ENCODE results near the gene MTMR3. TPM values are rescaled to one million over a fixed set of nuclear protein-coding genes. Genes with fewer than 3 reads are reported as not detected.

Gene MTMR3
- total RNA-seq, 3 donors from 2014 or later = 57.0 to 90.0 (median 67.2) TPM

- Histone ChIP-seq H3K27me3 (no peaks in the 10 kb centered on the region), H3K4me1 (peaks cover 9 to 22% of the 10 kb centered on the region in 2 donors), H3K4me3 (no peak overlapping the region), H3K9me3 (no peaks in the 10 kb centered on the region), H3K36me3 (no peaks in the 10 kb centered on the region), H3K27ac (peak overlapping the region; percentile 34 to 74)
- intact Hi-C loops (cut with DNase I; ENCODE audit: low total_unique reads) = no loop called here
- TF ChIP-seq CTCF (IDR thresholded peaks at IDR 0.05) = no peak
- no peak for TF ChIP-seq POLR2A (IDR thresholded peaks at IDR 0.05)
- TF ChIP-seq POLR2AphosphoS5 (IDR thresholded peaks at IDR 0.05) = no peak
- DNase-seq (ENCODE audit: low spot score in 2 of 2) = no peak
These were observed 31.2 kb downstream of the MTMR3 start for GRCh38 chr22:29914165-29914564.

GRCh38 chr22:29914991-29915533 is 32.1 kb downstream of the MTMR3 start:
- peak overlapping the region; percentile 19 to 34 for H3K27ac ChIP-seq
- no peaks in the 10 kb centered on the region for H3K36me3 ChIP-seq
- H3K4me1 ChIP-seq = peaks cover 9 to 22% of the 10 kb centered on the region in 2 donors
- H3K27me3 ChIP-seq = no peaks in the 10 kb centered on the region
- intact Hi-C loops (cut with DNase I; ENCODE audit: low total_unique reads) = no loop called here
- no peak for DNase-seq (ENCODE audit: low spot score in 2 of 2)
- TF ChIP-seq POLR2A (IDR thresholded peaks at IDR 0.05) = no peak
- no peak for TF ChIP-seq POLR2AphosphoS5 (IDR thresholded peaks at IDR 0.05)
- TF ChIP-seq CTCF (IDR thresholded peaks at IDR 0.05) = no peak
- no peak overlapping the region for H3K4me3 ChIP-seq
- H3K9me3 ChIP-seq = no peaks in the 10 kb centered on the region

- DNase-seq (ENCODE audit: low spot score in 2 of 2) = no peak
- Histone ChIP-seq H3K4me1 (peaks cover 9 to 22% of the 10 kb centered on the region in 2 donors), H3K4me3 (no peak overlapping the region), H3K9me3 (no peaks in the 10 kb centered on the region), H3K27ac (peak overlapping the region in 1 of 2 donors; percentile 48), H3K36me3 (no peaks in the 10 kb centered on the region), H3K27me3 (no peaks in the 10 kb centered on the region)
- no peak for TF ChIP-seq POLR2AphosphoS5 (IDR thresholded peaks at IDR 0.05)
- TF ChIP-seq POLR2A (IDR thresholded peaks at IDR 0.05) = no peak
- no peak for TF ChIP-seq CTCF (IDR thresholded peaks at IDR 0.05)
- intact Hi-C loops (cut with DNase I; ENCODE audit: low total_unique reads) = no loop called here
These were observed 33.1 kb downstream of the MTMR3 start for GRCh38 chr22:29916007-29916544.

DNA sequence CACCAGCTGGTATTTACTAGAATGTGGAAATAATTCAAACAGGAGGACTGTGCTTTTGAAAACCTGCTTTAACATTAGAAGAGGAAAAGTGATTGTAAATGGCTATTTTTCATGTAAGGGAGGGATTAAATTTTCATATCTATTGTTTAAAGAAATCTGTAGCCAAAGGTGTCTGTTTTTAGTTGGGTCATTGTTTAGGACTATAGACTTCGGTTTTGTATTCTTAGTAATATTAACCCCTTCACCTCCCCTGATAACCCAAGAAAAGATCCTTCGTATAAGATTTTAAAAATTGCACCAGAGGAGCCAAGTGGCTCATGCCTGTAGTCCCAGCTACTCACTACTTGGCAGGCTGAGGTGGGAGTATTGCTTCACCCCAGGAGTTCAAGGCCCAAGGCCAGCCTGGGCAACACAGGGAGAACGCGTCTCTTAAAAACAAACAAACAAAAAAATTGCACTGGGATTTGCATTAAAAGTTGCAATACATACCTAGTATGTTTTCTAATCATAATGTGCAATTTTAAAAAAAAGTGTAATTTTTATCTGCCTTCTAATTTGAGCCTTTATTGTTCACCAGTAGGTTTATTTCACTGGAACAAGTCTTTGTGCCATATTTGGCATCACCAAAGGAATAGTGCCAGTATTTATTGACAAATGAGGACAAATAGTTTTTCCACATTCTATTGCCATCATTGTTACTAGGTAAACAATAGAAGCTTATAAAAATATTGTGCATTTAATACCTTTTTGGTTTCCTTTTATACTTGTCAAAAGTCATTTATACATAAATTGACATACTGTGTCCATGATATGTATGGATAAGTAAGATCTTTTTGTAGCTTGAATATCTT is 34.3 kb downstream of the MTMR3 start:
- peak overlapping the region; percentile 9 to 13 for H3K27ac ChIP-seq

More for the DNA sequence above, 34.3 kb downstream of the MTMR3 start:
- no peaks in the 10 kb centered on the region for H3K27me3 ChIP-seq
- TF ChIP-seq POLR2A (IDR thresholded peaks at IDR 0.05) (no peak), POLR2AphosphoS5 (IDR thresholded peaks at IDR 0.05) (no peak), CTCF (IDR thresholded peaks at IDR 0.05) (no peak)
- intact Hi-C loops (cut with DNase I; ENCODE audit: low total_unique reads) = no loop called here
- no peak for DNase-seq (ENCODE audit: low spot score in 2 of 2)
- peaks cover 9 to 19% of the 10 kb centered on the region in 2 donors for H3K4me1 ChIP-seq
- H3K4me3 ChIP-seq = no peak overlapping the region
- no peaks in the 10 kb centered on the region for H3K36me3 ChIP-seq
- no peaks in the 10 kb centered on the region for H3K9me3 ChIP-seq

Data from breast epithelium (tissue), 4 donors.